GM18511 (cell line): ENCODE results near the gene NAV3.

ENCODE experiments used
- ATAC-seq: cut with Tn5 transposase; IDR thresholded peaks from one replicate; pipeline ENCODE4 v1.9.1; 2021; ENCODE audit warnings: mild to moderate bottlenecking, moderate library complexity; ENCODE audit not compliant: unreplicated experiment

NAV3 gene

DNA sequence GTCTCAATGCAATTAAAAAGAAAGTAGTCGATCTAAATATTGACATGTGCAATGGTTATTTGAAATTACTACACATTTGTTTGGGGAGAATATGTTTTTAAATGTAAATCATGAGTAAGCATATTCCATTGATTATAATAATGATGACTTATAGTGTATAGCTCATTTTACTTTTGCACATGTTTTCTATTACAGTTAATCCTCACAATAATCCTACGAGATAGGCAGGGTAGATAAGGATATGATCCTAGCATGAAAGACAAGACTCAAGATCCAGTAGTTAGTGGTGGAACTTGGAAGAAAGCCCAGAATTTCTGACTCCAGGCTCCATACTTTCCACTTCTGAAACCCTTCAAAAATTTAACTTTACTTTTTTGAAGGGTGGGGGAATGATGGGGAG, 94.0 kb downstream of the NAV3 start:
- ATAC-seq = no peak

DNA sequence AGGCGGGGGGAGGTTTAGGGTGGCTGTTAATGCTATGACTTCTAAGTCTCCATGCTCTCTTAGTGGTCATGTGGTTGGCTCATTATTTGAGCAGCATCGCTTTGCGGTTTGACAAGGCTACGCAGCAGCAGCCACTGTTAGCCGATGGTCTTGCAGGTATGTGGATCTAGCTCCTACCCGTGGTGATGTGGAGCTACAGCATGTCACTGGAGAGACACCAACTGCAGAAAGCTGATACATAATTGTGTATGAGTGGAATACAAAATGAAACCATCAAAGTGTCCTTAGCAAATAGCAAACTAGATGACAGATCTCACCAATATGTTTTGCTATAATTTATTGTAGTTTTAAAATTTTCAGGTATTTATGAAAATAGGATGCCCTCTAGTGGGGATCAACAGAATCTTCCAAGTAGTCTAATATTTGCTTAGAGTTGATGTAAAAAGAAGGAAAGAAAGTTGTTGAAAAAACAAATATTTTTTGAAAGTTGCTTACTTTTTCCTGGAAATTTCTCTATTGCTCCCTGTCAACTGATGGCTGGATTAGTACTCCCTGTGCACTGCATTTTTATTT, 94.9 kb downstream of the NAV3 start:
- peak; percentile 99 for ATAC-seq

GRCh38 chr12:77928078-77928477, 97.4 kb downstream of the NAV3 start:
- no peak for ATAC-seq

- no peak for ATAC-seq
Observed at GRCh38 chr12:77932216-77932615, 101.5 kb downstream of the NAV3 start.

- no peak for ATAC-seq
Observed at GRCh38 chr12:77938301-77938700, 107.6 kb downstream of the NAV3 start.

DNA sequence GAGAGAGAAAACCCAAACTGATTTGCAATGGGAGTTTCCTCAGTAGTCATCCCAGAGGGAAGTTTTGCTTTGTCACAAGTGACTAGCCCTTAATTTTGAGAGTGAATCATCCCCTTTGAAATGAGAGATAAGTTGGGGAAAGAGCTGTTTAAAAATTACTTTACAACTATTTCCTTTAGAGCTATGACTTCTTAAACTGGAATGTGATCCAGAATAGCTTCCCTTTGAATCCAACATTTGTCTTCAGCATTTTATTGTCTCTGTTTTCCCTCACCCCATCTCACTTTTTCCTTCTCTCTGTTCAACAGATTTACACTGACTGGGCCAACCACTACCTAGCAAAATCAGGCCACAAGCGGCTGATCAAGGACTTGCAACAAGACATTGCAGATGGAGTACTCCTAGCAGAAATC, 109.3 kb downstream of the NAV3 start:
- ATAC-seq = no peak

GRCh38 chr12:77940567-77940966, 109.9 kb downstream of the NAV3 start:
- ATAC-seq = no peak

GRCh38 chr12:77941401-77941800, 110.7 kb downstream of the NAV3 start:
- ATAC-seq = no peak

DNA sequence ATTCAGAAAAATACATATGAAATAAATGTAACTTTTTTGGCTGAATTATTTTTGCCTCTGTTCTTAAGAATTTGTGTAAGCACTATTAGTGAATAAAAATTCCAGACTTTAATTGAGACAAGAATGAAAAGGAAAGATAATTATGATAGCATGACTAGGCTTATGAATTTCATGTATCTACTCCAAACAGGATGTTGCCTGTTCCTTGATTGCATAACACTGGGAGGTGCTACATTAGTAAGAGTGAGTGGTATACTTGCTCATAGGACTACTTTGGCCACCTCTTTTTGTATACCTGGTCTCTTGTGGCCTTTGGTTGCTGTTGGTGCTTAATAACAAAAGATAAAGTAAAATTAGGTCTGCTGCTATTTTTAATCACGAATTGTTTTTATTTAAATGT, 112.8 kb downstream of the NAV3 start:
- ATAC-seq = no peak

- ATAC-seq = no peak
Observed at GRCh38 chr12:77946541-77947061, 115.9 kb downstream of the NAV3 start.

DNA sequence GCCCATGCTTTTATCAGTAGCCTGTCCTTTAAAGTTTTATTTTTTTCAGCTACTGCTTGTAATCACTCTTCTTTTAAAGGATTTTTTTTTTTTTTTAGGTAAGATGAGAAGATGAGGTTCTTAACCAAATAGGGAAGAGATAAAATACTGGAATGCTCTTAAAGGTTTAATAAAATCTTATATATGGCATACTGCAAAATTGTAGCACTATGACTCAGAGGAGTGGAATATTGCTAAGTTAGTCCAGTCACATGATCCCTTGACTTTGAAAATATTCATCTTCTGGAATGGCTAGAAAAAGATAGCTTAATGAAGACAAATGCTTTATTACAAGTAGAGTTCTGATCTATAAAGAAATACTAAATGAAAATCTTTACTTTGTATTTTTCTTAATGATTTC, 116.6 kb downstream of the NAV3 start:
- no peak for ATAC-seq

DNA sequence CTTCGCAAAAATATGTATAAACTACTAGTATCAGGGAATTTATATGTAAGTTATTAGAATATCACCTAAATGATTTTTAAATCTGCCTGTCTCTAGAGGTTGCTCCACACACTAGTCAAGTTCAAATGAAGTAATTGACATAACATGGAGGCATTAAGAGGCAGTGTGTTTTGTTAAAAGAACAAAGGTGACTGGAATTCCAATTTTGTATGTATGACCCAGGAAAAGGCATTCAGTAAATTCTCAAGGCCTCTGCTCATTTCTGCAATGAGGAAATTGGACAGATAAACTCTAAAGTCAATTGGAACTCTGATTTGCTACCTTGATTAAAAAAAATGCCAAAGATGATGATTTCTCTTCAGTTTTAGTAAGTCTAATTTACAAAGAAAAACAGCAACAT, 117.1 kb downstream of the NAV3 start:
- ATAC-seq = no peak

DNA sequence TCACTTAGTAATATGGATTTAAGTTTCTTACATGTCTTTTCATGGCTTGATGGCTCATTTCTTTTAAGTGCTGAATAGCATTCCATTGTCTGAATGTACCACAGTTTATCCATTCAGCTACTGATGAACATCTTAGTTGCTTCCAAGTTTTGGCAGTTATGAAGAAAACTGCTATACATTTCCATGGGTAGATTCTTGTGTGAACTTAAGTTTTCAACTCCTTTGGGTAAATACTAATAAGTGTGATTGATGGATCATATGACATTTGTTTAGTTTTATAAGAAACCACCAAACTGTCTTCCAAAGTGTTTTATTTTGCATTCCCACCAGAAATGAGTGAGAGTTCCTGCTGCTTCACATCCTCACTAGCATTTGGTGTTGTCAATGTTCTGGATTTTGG, 119.2 kb downstream of the NAV3 start:
- ATAC-seq = no peak

DNA sequence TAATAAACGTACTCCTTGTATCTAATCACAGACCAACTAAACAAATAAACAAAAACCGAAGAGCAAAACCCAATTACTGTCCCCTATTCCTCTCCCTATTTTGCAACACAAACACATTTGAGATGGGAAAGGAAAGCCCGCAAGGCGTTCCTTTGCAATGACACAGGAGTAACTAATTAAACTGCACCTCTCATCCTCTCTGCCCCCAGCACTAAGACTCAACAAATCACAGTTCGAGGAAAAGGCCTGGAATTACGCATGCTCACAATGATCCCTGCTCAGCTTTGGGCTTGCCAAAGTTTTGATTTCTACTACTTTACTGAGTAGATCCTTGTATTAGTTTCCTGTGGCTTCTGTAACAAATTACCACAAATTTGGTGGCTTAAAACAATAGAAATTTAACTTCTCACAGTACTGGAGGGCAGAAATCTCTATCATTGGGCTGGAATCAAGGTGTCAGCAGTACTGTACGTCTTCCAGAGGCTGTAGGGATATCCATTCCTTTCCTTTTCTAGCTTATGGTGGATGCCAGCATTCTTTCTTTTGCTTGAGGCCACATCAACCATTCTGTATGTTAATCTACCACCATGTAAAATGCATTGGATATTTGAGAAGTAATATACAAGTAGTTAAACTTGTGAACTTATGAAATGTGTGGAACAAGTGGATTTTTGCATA, 123.0 kb downstream of the NAV3 start:
- no peak for ATAC-seq

DNA sequence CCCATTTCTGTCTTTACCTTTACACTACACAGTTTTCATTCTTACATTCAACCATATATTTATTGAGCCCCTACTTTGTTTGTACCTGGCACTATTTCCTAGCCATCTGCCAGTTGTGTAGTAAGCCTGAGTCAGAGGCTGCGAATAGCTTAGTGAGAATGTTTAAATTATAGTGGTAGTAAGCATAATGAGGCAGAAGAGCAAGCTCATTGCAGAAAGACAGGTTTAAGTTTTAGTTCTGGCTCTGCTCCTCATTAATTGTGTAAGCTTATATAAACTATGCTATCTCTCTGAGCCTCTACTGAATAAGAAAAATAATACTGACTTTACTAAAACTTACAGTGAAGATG, 123.5 kb downstream of the NAV3 start:
- ATAC-seq = no peak

GRCh38 chr12:77957062-77957461, 126.4 kb downstream of the NAV3 start:
- no peak for ATAC-seq

GRCh38 chr12:77963576-77964178, 133.0 kb downstream of the NAV3 start:
- ATAC-seq = no peak

GRCh38 chr12:77965790-77966189, 135.1 kb downstream of the NAV3 start:
- no peak for ATAC-seq

GRCh38 chr12:77968021-77968420, 137.3 kb downstream of the NAV3 start:
- no peak for ATAC-seq

- no peak for ATAC-seq
Observed at GRCh38 chr12:77968571-77968970, 137.9 kb downstream of the NAV3 start.

DNA sequence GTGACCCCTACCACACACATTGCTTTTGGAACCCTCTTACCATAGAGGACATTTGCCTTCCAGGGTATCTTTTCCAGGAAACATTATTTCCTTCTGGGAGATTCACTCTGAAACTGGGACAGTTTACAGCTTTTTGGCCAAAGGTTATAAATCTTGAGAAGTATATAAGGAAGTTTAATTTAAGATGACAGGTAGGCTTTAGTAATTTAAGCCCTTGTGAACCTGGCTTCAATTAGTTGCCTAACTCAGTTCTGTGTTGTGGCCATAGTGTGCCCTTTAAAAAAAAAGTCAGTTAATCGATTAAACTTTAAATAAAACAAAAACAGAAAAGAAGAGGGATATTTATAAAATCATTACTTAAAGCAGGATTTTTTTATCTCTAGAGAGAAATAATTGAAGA, 142.9 kb downstream of the NAV3 start:
- no peak for ATAC-seq

DNA sequence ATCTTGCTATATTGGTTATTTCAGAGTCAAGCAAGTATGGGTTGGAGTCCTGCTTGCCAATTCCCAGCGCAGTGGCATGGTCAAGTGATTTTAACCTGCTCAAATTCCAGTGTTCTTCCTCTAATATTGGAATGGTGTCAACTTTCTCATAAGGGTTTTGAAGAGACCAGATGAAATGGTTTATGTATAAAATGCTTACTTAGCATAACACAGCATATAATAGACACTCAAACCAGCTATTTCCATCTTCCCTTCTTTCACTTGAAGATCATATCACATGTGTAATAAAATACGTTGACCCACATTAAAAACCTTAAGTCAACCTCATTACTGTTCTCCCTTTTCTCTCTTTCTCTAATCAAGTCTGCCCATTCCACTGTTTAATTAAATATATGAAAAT, 144.0 kb downstream of the NAV3 start:
- no peak for ATAC-seq
